Immature natural killer cell (primary cell): ENCODE results near the gene NT5C2. TPM values are rescaled to one million over a fixed set of nuclear protein-coding genes. Genes with fewer than 3 reads are reported as not detected.
A peak's percentile ranks its signal among the peaks of the same experiment; 100 is the strongest.

Experiments used
- DNase-seq, 3 donors: peaks; one replicate each; pipeline ENCODE4 v3.0.0; 2022; ENCODE audit warnings: mixed read lengths in 1 of 3
- H3K27ac Mint-ChIP-seq, 6 donors: one replicate each; pipeline ENCODE4 v1.8.0; 2020; ENCODE audit warnings: mixed read lengths in 6 of 6, mild to moderate bottlenecking in 5 of 6, inconsistent platforms in 4 of 6, moderate library complexity in 3 of 6
- H3K27me3 Mint-ChIP-seq, 3 donors: one replicate each; pipeline ENCODE4 v1.8.0; 2020 to 2021; ENCODE audit warnings: low read depth in 3 of 3, mild to moderate bottlenecking in 3 of 3, mixed read lengths in 3 of 3, moderate library complexity in 3 of 3, inconsistent platforms in 1 of 3
- H3K36me3 Mint-ChIP-seq, 3 donors: one replicate each; pipeline ENCODE4 v1.8.0; 2020; ENCODE audit warnings: mixed read lengths in 3 of 3, inconsistent platforms in 2 of 3, mild to moderate bottlenecking in 2 of 3
- H3K4me1 Mint-ChIP-seq, 2 donors: one replicate each; pipeline ENCODE4 v1.8.0; 2020; ENCODE audit warnings: inconsistent platforms in 2 of 2, mild to moderate bottlenecking in 2 of 2, mixed read lengths in 2 of 2, moderate library complexity in 1 of 2
- H3K4me3 Mint-ChIP-seq, 5 donors: one replicate each; pipeline ENCODE4 v1.8.0; 2020; ENCODE audit warnings: mild to moderate bottlenecking in 5 of 5, mixed read lengths in 5 of 5, inconsistent platforms in 3 of 5, moderate library complexity in 3 of 5
- H3K9me3 Mint-ChIP-seq, 6 donors: one replicate each; pipeline ENCODE4 v1.8.0; 2020; ENCODE audit warnings: mild to moderate bottlenecking in 6 of 6, mixed read lengths in 6 of 6, inconsistent platforms in 4 of 6, moderate library complexity in 3 of 6
- polyA plus RNA-seq, 3 donors: library from polyadenylated mRNA; unstranded; fragments of 300-500 nt; fragmentation: Illumina TruSeq; gene quantifications; one replicate each; pipeline ENCODE4 v1.2.3, GENCODE V29; 2021

Gene NT5C2
- polyA plus RNA-seq, 3 donors from 2014 or later = 86.2 to 116 (median 91.5) TPM

GRCh38 chr10:103058034-103058433 is 135.0 kb downstream of the NT5C2 start:
- no peak overlapping the region for H3K4me3 Mint-ChIP-seq
- peak overlapping the region in 1 of 6 donors; percentile 28 for H3K27ac Mint-ChIP-seq
- H3K27me3 Mint-ChIP-seq = peaks cover 0 to 8% (median 3%) of the 10 kb centered on the region in 3 donors
- peaks cover 22 to 24% of the 10 kb centered on the region in 2 donors for H3K4me1 Mint-ChIP-seq
- H3K9me3 Mint-ChIP-seq = no peaks in the 10 kb centered on the region
- peaks cover 0 to 6% (median 5%) of the 10 kb centered on the region in 3 donors for H3K36me3 Mint-ChIP-seq
- DNase-seq = no peak

DNA sequence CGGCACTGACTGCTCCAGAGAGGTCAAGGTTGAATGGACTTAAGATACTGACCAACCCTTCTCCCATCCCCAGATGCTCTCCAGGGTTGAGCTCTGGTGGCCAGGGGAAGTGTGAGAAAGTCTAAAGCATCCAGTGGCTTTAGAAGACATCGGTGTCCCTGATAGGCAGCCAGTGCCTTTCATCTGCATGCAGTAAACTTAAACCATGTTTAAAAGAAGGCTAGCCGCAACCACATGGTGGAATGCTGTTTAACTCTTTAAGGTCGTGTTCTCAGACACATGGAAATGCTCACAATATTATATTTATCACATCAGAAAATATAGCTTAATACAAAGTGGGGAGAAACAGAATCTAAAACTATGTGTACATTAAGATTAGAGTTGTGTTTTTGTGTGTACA is 138.0 kb downstream of the NT5C2 start:
- Mint-ChIP-seq H3K4me1 (peaks cover 27 to 29% of the 10 kb centered on the region in 2 donors), H3K27me3 (peaks cover 0 to 5% (median 3%) of the 10 kb centered on the region in 3 donors), H3K36me3 (peaks cover 0 to 6% (median 5%) of the 10 kb centered on the region in 3 donors), H3K27ac (peak overlapping the region; percentile 88 to 96 (median 94)), H3K9me3 (no peaks in the 10 kb centered on the region), H3K4me3 (peak overlapping the region in 4 of 5 donors; percentile 87 to 97 (median 90))
- no peak for DNase-seq

DNA sequence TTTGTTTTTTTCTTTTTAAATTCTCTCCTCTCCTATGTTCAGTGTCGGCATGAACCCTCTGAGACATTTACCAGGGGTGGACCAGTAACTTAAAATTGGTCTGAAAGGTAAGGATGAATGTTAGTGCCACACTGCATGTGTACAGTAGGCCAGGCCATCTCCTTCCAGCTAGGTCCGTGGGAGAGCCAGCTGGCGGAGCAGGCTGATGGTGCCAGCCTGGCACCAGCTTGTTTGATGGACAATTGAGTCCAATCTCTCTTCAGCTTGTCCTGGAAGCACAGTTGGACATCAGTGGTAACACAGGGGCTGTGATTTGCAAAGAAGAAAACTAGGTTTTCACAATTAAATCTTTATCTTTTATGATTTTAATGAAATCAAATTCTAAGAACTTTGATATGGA is 138.5 kb downstream of the NT5C2 start:
- Mint-ChIP-seq H3K4me3 (peak overlapping the region; percentile 87 to 97 (median 92)), H3K27ac (peak overlapping the region; percentile 88 to 96 (median 94)), H3K9me3 (no peaks in the 10 kb centered on the region), H3K4me1 (peaks cover 27 to 29% of the 10 kb centered on the region in 2 donors), H3K27me3 (peaks cover 0 to 5% (median 3%) of the 10 kb centered on the region in 3 donors), H3K36me3 (peaks cover 0 to 6% (median 5%) of the 10 kb centered on the region in 3 donors)
- DNase-seq = no peak

- peak overlapping the region; percentile 87 to 97 (median 92) for H3K4me3 Mint-ChIP-seq
- H3K27me3 Mint-ChIP-seq = peaks cover 0 to 5% (median 3%) of the 10 kb centered on the region in 3 donors
- H3K27ac Mint-ChIP-seq = peak overlapping the region; percentile 88 to 96 (median 94)
- peaks cover 27 to 29% of the 10 kb centered on the region in 2 donors for H3K4me1 Mint-ChIP-seq
- peaks cover 0 to 6% (median 5%) of the 10 kb centered on the region in 3 donors for H3K36me3 Mint-ChIP-seq
- peak; percentile 83 to 88 (median 83) for DNase-seq
- H3K9me3 Mint-ChIP-seq = no peaks in the 10 kb centered on the region
These were observed 139.2 kb downstream of the NT5C2 start for GRCh38 chr10:103053659-103054581.

- peaks cover 17% of the 10 kb centered on the region in 2 donors for H3K4me1 Mint-ChIP-seq
- H3K36me3 Mint-ChIP-seq = no peaks in the 10 kb centered on the region
- H3K27ac Mint-ChIP-seq = no peak overlapping the region
- no peak for DNase-seq
- H3K9me3 Mint-ChIP-seq = no peaks in the 10 kb centered on the region
- peaks cover 0 to 4% (median under 1%) of the 10 kb centered on the region in 3 donors for H3K27me3 Mint-ChIP-seq
- no peak overlapping the region for H3K4me3 Mint-ChIP-seq
These were observed 143.8 kb downstream of the NT5C2 start for GRCh38 chr10:103049237-103049636.

DNA sequence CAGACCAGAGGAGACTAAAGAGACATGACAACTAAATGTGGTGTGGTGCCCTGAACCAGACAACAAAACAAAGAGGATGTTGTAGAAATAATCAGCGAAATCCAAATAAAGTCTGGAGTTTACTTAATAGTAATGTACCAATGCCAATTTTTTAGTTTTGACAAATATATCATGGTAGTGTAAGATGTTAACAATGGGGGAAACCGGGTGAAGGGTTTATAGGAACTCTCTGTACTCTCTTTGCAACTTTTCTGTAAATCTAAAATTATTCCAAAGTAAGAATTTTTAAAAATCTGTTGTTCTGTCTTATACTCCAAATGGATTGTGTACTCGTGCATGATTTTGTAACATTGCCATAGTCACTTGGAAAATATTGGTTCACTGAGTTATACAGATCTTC is 145.7 kb downstream of the NT5C2 start:
- Mint-ChIP-seq H3K27me3 (no peaks in the 10 kb centered on the region), H3K4me1 (no peaks in the 10 kb centered on the region), H3K36me3 (no peaks in the 10 kb centered on the region), H3K4me3 (no peak overlapping the region), H3K27ac (no peak overlapping the region), H3K9me3 (no peaks in the 10 kb centered on the region)
- no peak for DNase-seq

- Mint-ChIP-seq H3K4me3 (no peak overlapping the region), H3K27me3 (no peaks in the 10 kb centered on the region), H3K27ac (no peak overlapping the region), H3K9me3 (no peaks in the 10 kb centered on the region), H3K36me3 (no peaks in the 10 kb centered on the region), H3K4me1 (no peaks in the 10 kb centered on the region)
- no peak for DNase-seq
These were observed 147.1 kb downstream of the NT5C2 start for GRCh38 chr10:103045961-103046360.

GRCh38 chr10:103044942-103045489 is 148.1 kb downstream of the NT5C2 start:
- no peak for DNase-seq
- Mint-ChIP-seq H3K4me1 (peaks cover 0 to 1% of the 10 kb centered on the region in 2 donors), H3K27ac (no peak overlapping the region), H3K36me3 (no peaks in the 10 kb centered on the region), H3K4me3 (no peak overlapping the region), H3K9me3 (no peaks in the 10 kb centered on the region), H3K27me3 (no peaks in the 10 kb centered on the region)

DNA sequence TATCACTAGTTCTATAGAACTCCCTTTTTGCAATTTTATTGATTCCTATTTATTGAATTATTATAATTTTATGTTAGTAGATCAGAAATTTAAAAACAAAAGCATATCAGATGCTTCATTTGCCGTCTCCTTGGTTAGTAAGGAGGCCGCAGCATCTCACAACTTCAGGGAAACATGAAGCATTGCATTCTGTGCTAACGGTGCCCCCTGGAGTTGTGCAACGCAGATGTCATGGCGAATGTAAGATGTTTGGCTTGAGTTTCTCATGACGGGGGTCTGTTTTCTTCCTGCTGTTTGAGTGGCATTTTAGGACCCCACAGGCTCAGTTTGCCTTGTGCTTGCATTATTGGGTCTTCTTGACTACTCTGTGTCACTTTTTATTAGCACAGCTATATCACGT is 150.2 kb downstream of the NT5C2 start:
- Mint-ChIP-seq H3K9me3 (no peaks in the 10 kb centered on the region), H3K4me3 (no peak overlapping the region), H3K27ac (no peak overlapping the region), H3K27me3 (no peaks in the 10 kb centered on the region), H3K4me1 (peaks cover 0 to 1% of the 10 kb centered on the region in 2 donors), H3K36me3 (peaks cover 0 to 3% (median 0%) of the 10 kb centered on the region in 3 donors)
- DNase-seq = no peak

- Mint-ChIP-seq H3K9me3 (no peaks in the 10 kb centered on the region), H3K4me3 (no peak overlapping the region), H3K4me1 (peaks cover 0 to 1% of the 10 kb centered on the region in 2 donors), H3K27me3 (no peaks in the 10 kb centered on the region), H3K36me3 (peaks cover 0 to 3% (median 0%) of the 10 kb centered on the region in 3 donors), H3K27ac (peak overlapping the region in 1 of 6 donors; percentile 13)
- DNase-seq = no peak
These were observed 150.9 kb downstream of the NT5C2 start for GRCh38 chr10:103042129-103042528.

GRCh38 chr10:103041391-103041790 is 151.7 kb downstream of the NT5C2 start:
- Mint-ChIP-seq H3K27ac (no peak overlapping the region), H3K27me3 (no peaks in the 10 kb centered on the region), H3K36me3 (peaks cover 0 to 3% (median 0%) of the 10 kb centered on the region in 3 donors), H3K9me3 (no peaks in the 10 kb centered on the region), H3K4me1 (peaks cover 0 to 1% of the 10 kb centered on the region in 2 donors), H3K4me3 (no peak overlapping the region)
- no peak for DNase-seq

DNA sequence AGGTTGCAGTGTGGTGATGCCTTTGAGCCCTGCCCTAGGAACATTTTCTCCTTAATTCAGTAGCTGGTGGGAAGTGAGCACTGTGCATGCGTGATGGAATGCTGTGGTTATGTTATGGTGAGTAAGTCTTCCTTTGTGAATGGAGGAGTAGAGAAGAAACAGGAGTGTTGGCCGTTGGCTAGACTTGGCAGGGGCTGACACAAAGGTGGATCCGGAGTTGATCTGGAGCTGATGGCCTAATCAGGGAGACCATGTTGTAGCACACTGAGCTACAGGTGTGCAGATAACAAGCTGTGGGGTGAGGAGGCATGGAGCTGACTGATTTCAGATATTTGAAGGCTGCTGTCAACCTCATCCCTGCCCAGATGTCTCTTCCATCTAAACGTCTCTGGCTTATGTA is 152.7 kb downstream of the NT5C2 start:
- Mint-ChIP-seq H3K4me1 (peaks cover 0 to 1% of the 10 kb centered on the region in 2 donors), H3K4me3 (no peak overlapping the region), H3K36me3 (peaks cover 0 to 3% (median 0%) of the 10 kb centered on the region in 3 donors), H3K9me3 (no peaks in the 10 kb centered on the region), H3K27me3 (no peaks in the 10 kb centered on the region), H3K27ac (peak overlapping the region in 1 of 6 donors; percentile 37)
- DNase-seq = no peak

DNA sequence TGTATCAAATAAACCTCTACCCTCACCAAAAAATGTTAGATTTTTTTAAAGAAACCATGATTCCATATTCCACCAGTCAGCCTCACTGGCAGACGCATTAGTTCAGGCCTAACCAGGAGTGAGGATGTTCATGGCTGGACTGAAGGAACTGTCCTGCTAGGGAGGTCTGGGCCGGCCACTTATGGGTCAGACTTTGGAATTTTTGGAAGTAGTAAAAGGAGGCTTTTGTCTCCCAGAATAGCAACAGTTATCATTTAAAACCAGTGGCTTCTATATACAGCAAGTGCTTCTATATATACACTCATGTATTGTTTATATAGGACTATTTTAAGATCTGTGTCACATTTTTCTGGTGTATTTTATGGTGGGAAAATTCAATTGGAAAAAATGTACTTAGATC is 154.5 kb downstream of the NT5C2 start:
- H3K27ac Mint-ChIP-seq = no peak overlapping the region
- no peaks in the 10 kb centered on the region for H3K9me3 Mint-ChIP-seq
- peaks cover 0 to 3% (median 0%) of the 10 kb centered on the region in 3 donors for H3K36me3 Mint-ChIP-seq
- peaks cover 0 to 1% of the 10 kb centered on the region in 2 donors for H3K4me1 Mint-ChIP-seq
- H3K27me3 Mint-ChIP-seq = no peaks in the 10 kb centered on the region
- DNase-seq = no peak
- H3K4me3 Mint-ChIP-seq = no peak overlapping the region
